K562 (cell line): ENCODE results near the gene OR2V2. TPM values are rescaled to one million over a fixed set of nuclear protein-coding genes. Genes with fewer than 3 reads are reported as not detected.

Experiments used
- BHLHE40 ChIP-seq: IDR thresholded peaks from 2 replicates; pipeline ENCODE4 v1.6.1; 2011; ENCODE audit warnings: low read length, improper control_type of control experiment
- ESRRA ChIP-seq: fragments of 450-650 bp; IDR thresholded peaks from 2 replicates; pipeline ENCODE4 v1.6.1; 2014; ENCODE audit warnings: low read depth, mild to moderate bottlenecking, moderate library complexity, borderline replicate concordance
- FOXM1 ChIP-seq, 2 experiments: fragments of 450-650 bp in 1 of 2; sonication (generic) in 1 of 2; formaldehyde crosslinking in 1 of 2; IDR thresholded peaks; 2 replicates each; pipeline versions ENCODE4 v1.6.1 to v1.9.0; 2017 to 2022; ENCODE audit warnings: low read depth in 2 of 2, mild to moderate bottlenecking in 2 of 2, missing genetic modification reagents in 1 of 2, moderate library complexity in 1 of 2
- KLF6 ChIP-seq: fragments of 250-450 bp; sonication (Bioruptor Pico); IDR thresholded peaks from 2 replicates; pipeline ENCODE4 v1.4.0; 2020; ENCODE audit warnings: mild to moderate bottlenecking, moderate library complexity, borderline replicate concordance
- PPARD ChIP-seq: fragments of 250-450 bp; sonication (Bioruptor Pico); IDR thresholded peaks from 2 replicates; pipeline ENCODE4 v1.8.0; 2022; ENCODE audit warnings: inconsistent platforms, mild to moderate bottlenecking, moderate library complexity
- RB1 ChIP-seq: fragments of 450-650 bp; IDR thresholded peaks from 2 replicates; pipeline ENCODE4 v1.6.1; 2017; ENCODE audit warnings: low read depth, mild to moderate bottlenecking
- RFX7 ChIP-seq: fragments of 250-450 bp; sonication (Bioruptor Pico); IDR thresholded peaks from 2 replicates; pipeline ENCODE4 v1.5.1; 2021; ENCODE audit warnings: mild to moderate bottlenecking
- TCF15 ChIP-seq: fragments of 250-450 bp; sonication (Bioruptor Pico); IDR thresholded peaks from 2 replicates; pipeline ENCODE4 v1.8.0; 2022; ENCODE audit warnings: moderate library complexity, mild to moderate bottlenecking, inconsistent platforms
- TRIM25 ChIP-seq: fragments of 450-650 bp; IDR thresholded peaks from 2 replicates; pipeline ENCODE4 v1.7.0; 2016; ENCODE audit warnings: borderline replicate concordance
- U2AF2 ChIP-seq: fragments of 200-400 bp; formaldehyde crosslinking; optimal IDR thresholded peaks from 2 replicates; pipeline ENCODE3; 2017; ENCODE audit warnings: low read depth, mild to moderate bottlenecking, low read length
- ZBTB2 ChIP-seq: fragments of 450-650 bp; IDR thresholded peaks from 2 replicates; pipeline ENCODE4 v1.6.1; 2016; ENCODE audit warnings: antibody characterized with exemption
- ZBTB33 ChIP-seq: sonication (generic); formaldehyde crosslinking; IDR thresholded peaks from 2 replicates; pipeline ENCODE4 v1.8.1; 2023; ENCODE audit warnings: mild to moderate bottlenecking, missing genetic modification reagents
- ZNF282 ChIP-seq: sonication (generic); formaldehyde crosslinking; IDR thresholded peaks from 2 replicates; pipeline ENCODE4 v1.8.1; 2023; ENCODE audit warnings: missing genetic modification reagents
- ZNF77 ChIP-seq: fragments of 250-450 bp; sonication (Bioruptor Pico); IDR thresholded peaks from 2 replicates; pipeline ENCODE4 v1.5.0; 2020
- polyA plus RNA-seq, 8 experiments: library from polyadenylated mRNA; depleted of rRNA in 4 of 8; stranded (reverse) in 5 of 8; unstranded in 3 of 8; fragments of >200 nt; fragmentation: Nextera tagmentation in 2 of 8; fragmentation: Illumina TruSeq in 1 of 8; extraction: Ambion mirVana in 2 of 8; extraction: Trizol in 1 of 8; gene quantifications; 2 replicates each; pipeline versions ENCODE4 v1.2.1 to v1.2.3, GENCODE V29; 2011 to 2014; ENCODE audit warnings: inconsistent platforms in 1 of 8, missing spikeins in 1 of 8
- total RNA-seq, 7 experiments: library from RNA; depleted of rRNA in 6 of 7; stranded (reverse); fragments of >200 nt in 6 of 7; fragmentation: Illumina TruSeq in 2 of 7; extraction: Trizol in 2 of 7; gene quantifications; 2 replicates each; pipeline versions ENCODE4 v1.2.1 to v1.2.3, GENCODE V29; 2011 to 2021; ENCODE audit warnings: low replicate concordance in 1 of 7

Gene OR2V2
- total and polyA plus RNA-seq, 9 of the 15 experiments (the other 6 are each of a cell fraction or from before 2014, with no cell fraction given): 0.01 TPM; not detected in 8

GRCh38 chr5:181107699-181108098, 39.7 kb upstream of the OR2V2 start (continued):
- TF ChIP-seq BHLHE40 (no peak), TCF15 (CRISPR knock-in tag) (no peak), ESRRA (0 out of 2 replicates have a peak, but pooled peaks have one; percentile 29), ZNF77 (CRISPR knock-in tag) (no peak), PPARD (CRISPR knock-in tag) (no peak), U2AF2 (no peak), RB1 (no peak), ZBTB2 (0 out of 2 replicates have a peak, but pooled peaks have one; percentile 35), RFX7 (CRISPR knock-in tag) (no peak), ZBTB33 (CRISPR knock-in tag) (peak; percentile 42; the same call in 1 of the 2 replicates), ZNF282 (no peak), TRIM25 (no peak), KLF6 (CRISPR knock-in tag) (no peak), FOXM1 (IDR thresholded peaks at IDR 0.05; ENCODE audit: low read depth) (peak; percentile 37; the same call in 1 of the 2 replicates), FOXM1 (CRISPR knock-in tag; IDR thresholded peaks at IDR 0.05; ENCODE audit: low read depth) (no peak)
